GM18858 (cell line): ENCODE results near the gene LFNG.

Source experiments
- ATAC-seq: cut with Tn5 transposase; IDR thresholded peaks from one replicate; pipeline ENCODE4 v1.9.1; 2021; ENCODE audit not compliant: unreplicated experiment

Gene LFNG

DNA sequence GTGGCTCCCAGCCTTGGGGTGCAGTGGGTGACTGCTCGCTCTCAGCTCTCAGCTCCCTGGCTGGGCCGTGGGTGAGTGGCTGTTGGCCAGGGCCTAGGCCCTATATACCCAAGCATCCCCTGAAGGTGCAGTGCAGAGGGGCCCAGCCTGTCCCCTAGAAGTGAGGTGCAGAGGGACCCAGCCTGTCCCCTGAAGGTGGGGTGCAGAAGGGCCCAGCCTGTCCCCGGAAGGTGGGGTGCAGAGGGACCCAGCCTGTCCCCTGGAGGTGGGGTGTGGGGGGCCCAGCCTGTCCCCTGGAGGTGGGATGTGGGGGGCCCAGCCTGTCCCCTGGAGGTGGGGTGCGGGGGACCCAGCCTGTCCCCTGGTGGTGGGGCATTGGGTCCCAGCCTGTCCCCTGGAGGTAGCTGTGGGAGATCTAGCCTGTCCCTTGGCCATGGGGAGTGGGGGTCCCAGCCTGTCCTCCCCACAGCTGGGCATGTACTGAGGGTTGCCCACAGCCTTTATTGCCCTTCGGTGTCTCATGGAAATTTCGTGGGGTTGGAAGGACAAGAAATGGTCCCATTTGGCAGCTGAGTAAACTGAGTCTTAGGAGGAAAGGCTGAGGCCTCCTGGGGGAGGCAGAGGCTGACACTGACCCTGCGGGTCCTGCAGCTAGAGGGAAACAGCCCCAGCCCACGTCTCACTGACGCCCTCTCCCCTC lies 17.5 kb upstream of the LFNG start:
- ATAC-seq, result no peak

DNA sequence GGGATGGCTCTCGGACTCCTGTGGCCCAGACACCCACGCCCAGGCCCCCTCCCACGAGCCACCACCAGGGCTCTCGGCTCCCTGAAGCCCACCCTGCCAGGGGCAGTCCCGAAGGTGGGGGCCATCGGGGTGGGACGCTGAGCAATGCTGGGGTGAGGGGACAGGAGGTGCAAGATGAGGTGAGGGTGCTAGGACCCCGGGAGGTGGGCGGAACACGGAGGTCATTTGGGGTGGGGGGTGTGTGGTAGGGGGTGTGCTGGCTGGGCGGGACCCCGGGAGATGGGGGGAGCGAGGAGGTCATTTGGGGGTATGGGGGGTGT lies 17.0 kb upstream of the LFNG start:
- ATAC-seq, result no peak

DNA sequence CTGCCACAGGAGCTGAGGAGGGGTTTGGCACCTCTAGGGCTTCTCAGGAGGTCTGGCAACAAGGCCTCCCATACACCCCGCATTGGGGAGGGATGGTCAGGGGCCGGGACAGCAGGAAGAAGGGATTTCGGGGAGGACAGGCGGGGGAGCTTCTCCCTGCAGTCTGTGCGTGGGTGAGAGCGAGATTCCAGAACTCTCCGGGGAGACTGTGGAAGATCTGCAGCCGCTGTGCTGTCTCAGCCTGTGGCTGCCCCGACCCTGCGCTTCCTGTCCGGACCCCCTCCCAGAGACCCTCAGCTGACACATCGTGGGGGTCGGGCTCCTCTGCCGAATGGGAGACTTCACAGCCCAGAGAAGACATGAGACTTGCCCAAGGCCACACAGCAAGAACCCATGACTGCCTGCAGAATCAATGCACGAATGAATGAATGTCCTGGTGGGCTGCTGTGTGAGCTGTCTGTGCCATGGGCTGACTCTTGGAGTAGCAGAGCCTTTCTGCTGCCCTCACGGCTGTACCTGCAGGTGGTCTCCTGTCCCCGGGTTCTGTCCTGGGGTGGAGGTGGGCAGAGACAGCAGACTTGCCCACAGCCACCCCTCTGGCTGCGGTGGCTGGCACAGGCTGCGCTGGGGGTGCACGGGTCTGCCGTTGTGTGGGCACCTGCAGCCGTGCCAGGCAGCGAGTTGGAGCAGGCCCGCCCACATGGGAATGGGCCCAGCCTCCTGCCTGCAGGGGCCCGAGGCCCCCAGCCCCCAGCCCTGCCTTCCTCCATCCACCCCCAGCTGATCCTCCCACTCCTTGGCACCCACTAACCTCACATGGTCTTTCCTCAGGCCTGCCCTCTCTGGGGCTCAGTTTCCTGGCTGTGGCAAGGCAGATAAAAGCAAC lies 16.3 kb upstream of the LFNG start:
- no peak for ATAC-seq

DNA sequence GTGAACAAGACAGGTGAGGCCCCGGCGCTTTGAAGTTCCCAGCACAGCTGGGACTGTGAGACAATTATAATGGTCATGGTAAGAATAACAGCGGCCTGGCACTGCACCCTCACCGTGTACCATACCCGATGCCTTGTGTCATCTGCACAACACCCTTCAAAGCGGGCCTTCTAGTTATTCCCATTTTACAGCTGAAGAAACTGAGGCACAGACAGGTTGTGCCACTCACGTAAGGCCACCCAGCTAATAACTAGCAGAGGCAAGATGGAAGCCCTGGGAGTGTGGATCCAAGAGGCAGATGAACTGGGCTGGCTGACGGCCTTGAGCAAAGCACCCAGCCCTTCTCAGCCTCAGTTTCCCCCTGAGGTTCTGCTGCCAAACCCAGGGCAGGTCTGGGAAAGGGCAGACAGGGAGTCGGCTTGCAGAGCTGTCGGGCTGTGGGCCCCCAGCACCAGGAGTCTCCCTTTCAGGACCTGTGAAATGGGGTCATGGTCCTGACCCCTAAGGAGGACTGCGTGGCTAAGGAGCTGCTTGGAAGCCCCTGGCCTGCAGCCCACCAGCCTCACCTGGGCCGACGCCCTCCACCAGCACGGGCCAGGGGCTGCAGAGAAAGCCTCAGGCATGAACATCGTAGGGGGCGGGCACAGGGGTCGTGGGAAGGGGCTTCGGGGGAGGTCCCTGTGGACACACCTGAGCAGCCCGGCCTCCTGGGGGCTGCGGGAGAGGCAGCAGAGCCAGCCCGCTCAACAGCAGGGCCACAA lies 15.3 kb upstream of the LFNG start:
- no peak for ATAC-seq

DNA sequence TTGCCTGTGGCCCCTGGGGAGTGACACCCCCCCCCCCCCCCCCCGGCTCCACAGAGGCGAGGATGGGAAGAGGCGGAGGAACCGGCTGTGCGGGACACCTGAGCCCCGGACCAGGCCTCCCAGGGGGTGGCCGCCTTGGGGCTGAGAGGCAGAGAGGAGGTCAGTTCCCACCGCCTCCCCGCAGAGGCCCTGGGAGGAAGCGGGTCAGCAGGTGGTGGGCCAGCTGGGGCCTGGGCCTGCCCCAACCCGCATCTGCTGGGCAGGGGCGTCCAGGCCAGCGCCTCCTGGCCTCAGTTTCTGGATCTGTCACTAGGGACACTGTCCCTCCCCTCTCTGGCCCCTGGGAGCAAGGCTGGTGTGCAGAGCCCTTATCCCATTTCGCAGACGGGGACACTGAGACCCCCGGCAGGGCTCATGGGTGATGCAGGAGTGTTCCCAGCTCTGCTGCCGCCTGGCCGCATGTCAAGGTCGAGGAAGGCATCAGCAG lies 14.6 kb upstream of the LFNG start:
- no peak for ATAC-seq

DNA sequence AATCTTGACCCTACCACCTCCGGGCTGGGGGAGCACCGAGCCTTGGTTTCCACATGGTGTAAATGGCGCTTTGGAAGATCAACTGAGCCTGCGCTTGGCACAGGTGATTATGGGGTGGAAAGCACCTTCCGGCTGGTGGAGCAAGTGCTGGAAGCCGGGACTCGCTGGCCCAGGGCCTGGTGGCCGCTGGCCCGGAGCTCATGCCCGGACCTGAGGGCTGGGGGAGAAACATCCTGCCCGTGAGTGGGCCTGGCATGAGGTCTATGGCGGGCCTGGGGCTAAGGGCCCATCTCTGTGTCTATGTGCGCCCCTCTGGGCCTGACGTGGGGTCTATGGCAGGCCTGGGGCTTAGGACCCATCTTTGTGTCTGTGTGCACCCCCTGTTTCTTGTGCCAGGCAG lies 14.2 kb upstream of the LFNG start:
- ATAC-seq, result no peak

DNA sequence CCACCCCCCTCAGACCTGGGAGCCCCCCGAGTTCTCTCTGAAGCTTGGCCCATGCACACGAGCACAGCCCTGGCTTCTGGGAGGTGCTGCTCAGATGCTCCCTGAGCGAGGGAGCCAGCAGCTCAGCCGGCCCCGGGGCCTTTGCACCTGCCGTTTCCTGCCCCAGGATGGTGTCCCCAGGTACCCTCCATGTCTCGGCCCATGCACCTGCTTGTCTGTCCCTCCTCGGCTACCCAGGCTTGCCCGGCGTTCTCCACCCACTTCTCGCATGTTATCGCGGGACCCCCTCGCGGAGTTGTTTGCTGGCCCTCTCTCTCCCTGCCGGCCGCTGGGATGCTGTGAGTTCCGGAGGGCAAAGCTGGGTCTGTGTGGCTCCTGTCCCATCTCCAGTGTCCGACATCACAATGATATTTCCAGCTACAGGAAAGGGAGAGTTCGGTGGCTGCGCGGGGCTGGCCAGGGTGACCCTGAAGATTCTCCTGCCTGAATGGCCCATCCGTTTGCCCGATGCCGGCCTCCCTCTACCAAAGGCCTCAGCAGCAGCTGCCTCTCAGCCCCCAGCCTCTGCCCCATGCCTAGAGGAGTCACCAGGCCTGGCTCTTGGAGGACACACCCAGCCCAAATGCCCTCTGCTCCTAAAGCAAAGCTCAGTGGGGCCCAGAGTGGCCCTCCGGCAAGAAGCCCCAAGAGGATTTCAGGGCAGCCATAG lies 12.2 kb upstream of the LFNG start:
- ATAC-seq, result no peak

DNA sequence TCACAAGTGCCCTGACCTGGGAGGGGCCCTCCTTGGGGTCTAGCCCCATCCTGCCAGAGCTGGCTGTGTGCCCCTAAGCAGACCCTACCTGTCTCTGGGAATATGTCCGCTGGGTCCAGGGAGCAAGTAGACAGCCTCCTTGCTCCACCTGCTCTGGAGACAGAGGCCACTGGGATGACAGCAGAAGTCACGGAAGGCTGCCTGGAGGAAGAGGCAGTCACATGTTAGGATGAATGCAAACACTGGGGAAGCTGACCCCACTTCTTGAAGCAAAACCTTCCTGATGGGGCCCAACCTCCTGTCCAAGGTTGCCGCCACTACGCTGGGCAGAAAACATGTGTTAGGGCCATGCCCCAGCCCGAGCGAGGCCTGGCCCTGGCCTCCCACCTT lies 11.7 kb upstream of the LFNG start:
- no peak for ATAC-seq

DNA sequence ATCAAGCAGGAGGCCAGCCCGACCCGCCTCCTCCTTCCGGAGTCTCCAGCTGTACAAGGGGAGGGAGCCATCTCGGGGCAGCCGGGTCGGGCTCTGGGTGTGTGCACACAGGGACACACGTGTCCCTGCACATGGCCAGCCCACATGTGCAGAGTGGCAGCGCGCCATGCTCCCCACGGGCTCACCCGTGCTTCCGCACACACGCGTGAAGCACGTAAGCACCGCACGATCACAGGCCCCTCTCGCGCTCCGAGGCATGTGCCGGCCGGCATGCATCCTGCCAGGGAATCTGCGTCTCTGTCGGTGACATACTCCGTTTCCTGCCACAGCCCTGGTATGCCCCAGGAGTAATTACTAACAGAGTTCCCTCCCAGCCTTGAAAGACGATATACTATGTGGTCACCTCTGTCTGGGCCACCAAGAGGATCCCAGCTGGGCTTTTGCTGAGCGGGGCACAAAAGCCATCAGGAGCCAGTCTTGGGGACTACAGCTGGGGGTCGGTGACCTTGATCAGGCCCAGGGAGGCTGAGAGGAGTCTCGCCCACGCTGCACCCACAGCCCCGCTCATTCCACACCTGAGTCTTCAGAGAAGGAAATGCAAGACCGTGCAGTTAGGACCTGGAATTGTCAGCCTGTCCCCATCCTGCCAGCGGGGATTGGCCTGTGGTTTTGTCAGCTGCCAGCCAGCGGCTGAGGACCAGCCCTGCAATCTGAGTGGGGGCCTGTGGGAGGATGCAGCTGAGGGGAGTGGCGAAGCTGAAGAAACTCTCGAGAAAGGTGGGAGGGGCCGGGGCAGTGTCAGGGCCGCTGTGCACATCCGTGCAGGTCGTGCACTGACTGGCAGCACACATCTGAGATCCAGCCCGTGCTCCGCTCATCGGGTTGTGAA lies 11.0 kb upstream of the LFNG start:
- ATAC-seq, result no peak

DNA sequence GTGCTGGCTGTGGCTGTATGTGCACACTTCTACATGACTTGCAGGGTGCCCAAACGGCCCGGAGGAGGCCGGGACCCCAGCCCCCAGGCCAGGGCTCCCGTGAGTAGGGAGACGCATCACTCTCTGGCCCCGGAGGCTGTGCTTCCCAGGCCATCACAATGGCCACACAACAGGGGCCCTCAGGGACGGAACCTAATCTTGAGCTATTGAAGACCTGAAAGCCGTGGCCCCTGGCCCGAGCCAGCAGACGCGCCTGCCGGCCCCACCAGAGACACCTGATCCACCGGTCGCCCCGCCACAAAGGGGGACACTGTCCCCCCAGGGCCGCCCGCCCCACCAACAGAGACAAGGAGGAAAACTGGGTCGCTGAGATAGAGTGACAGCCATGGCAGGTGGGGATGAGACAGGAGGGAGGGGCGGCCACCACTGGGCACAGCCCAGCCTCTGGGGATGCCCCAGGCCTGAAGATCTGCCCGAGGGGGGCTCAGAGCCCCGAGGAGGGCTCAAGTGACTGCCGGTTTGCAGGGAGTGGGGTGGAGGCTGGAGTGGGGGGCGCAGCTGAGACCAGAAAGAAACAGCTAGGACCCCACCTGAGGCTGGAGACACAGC lies 10.2 kb upstream of the LFNG start:
- no peak for ATAC-seq

DNA sequence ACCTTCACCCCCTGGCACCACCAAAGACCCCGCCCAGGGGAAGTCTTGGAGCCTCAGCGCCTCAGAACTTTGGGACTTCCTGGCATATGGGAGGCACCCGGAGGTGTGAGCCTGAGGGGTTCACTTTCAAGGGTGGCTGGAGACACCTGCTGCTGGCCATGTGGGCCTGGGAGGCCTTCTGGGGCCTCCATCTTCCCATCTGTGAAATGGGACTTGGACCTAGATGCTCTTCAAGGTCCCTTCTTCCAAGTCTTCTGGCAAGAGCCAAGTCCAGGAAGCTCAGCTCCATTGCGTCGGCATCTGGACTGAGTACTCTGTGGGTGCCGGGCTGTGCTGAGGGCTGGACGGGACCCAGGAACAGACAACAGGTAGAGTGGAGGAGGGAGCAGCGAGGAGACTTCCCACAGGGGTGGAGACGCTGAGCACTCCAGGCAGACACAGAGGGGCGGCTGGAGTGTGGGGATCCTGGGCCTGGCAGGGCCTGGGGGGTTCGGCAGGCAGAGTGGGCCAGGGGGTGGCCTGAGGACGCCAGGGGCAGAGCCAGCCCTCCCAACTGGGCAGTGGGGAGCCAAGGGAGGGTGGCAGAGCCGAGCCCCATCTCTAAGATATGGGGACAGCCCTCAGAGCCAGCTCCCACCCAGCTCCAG lies 9.3 kb upstream of the LFNG start:
- ATAC-seq, result no peak

DNA sequence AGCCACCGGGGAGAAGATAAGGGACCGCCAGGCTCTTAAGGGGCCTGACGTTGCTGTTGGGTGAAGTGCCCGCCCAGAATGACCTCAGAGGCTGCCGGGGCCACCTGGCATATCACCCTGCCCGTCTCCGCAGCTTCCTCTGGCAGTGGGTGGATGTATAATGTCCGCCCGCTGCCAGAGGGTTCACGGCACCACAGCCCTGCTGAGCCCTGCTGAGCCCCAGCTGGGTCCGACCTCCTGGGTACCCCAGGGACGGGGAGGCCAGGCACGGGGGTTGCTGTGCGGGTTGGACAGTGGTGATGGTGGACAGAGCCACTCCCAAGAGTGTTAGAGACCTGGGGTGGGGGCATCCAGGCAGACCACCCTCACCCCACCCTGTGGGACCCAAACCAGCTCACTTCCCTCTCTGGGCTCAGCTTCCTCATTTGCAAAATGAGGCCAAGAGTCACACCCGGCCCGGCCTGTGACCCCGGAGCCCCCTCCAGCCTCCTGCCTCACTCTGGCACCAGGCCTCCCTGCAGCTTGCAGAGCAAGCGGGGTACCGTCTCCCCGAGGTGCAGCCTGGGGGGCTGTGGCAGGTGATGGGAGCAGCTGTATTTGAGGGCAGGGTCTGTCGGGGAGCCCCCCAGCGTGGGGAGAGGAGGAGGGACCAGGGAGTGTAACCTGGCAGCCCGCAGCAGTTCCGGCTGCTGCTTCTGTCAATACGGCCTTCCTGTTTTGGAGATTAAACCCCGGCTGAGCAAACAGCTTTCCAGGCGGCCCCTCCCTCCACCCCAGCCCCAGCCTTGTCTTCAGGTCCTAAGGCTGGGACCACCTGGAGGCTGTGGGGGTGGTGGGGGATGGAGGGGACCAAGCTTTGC lies 8.4 kb upstream of the LFNG start:
- ATAC-seq, result no peak

DNA sequence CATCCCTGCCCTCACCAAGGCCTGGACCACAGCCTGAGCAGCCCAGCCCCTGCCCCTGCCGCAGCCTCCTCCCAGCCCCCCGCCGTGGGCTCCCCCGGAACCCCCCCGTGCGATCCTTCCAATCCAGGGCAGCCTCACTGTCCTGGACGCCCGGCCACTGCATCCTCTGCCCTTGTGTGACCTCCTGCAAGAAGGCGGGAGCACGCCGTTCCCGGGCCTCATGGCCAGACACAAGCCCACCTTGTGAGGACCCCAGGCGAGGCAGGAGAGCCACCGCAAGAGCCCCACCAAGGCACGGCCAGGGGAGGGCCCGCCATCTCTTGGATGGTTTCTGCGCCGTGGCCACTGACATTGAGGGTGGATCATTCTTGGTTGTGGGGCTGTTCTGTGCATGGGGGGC lies 7.8 kb upstream of the LFNG start:
- no peak for ATAC-seq

DNA sequence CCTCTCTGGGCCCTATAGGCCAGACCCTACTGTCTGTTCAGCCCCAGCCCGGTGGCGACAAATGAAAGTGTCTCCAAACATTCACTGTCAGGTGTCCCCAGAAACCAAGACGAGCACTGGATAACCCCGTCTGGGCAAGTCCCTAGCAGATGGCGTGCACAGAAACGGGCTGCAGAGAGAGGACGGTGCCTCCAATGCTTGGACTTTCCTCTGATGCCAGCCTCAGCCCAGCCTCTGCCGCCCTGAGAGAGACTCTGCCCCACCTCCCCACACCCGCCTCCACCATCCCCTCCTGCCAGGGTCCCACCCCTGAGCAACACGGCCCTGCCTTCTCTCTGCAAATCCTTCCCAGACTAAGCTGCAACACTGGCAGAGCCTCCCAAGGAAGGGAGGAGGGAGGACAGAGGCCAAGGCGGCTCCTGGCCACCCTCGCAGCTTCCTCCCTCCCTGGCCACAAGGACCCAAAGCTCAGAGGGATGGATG lies 7.4 kb upstream of the LFNG start:
- no peak for ATAC-seq

DNA sequence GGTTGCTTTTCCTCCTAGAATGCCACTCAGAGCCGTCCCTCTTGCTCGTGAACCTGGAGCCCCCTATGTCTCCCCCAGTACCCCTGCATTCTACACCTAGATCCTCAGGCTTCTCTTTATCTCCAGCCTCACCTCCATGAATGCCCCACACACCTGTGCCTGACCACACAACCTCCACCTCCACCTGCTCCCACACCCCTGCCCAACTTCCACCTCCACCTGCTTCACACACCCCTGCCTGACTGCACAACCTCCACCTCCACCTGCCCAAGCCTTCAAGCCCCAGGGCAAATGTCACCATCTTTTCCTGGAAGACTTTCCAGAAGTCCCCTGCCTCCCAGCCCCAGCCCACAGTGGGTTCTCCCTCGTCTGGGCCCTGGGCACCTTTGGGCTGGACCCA lies 6.9 kb upstream of the LFNG start:
- ATAC-seq, result no peak

DNA sequence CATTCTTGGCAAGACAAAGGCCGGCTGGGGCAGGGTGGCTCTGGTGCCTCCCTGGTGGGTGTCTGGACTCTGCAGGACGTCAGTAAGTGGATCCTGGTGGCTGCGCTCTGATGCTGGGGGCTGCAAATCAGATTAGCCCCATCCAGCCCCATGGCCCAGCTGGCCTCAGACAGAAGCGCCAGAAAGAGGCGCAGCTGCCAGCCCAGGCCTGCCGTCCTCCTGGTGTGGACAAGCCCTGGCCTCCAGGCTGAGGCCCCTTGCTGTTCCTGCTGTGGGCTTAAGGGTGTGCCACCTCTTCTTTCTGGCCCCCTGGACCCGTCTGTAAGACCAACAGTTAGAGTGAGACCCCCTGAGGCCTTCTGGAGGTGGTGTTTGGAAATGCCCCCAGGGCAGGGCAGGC lies 5.9 kb upstream of the LFNG start:
- no peak for ATAC-seq

DNA sequence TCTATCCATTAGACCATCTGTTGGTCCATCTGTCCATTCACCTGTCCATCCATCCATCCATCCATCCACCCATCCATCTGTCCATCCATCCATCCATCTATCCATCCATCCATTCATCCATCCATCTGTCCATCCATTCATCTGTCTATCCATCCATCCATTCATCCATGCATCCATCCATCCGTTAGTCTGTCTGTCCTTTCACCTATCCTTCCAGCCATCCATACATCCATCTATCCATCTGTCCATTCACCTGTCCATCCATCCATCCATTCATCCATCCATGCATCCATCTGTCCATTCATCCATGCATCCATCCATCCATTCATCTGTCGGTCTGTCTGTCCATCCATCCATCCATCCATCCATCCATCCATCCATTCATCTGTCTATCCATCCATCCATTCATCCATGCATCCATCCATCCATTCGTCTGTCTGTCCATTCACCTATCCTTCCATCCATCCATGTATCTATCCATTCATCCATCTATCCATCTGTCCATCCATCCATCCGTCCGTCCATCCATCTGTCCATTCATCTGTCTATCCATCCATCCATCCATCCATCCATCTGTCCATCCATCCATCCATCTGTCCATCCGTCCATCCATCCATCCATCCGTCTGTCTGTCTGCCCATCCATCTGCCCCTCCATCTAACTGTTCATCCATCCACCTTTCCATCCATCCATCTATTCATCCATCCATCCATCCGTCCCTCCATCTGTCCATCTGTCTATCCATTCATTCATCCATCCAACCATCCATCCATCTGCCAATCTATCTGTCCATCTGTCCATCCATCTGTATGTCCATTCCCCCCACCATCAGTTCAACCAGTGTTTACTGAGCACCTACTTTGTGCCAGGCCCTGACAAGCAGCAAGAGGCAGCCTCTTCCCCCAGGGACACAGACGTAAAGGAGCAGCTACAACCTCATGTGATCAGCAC lies 4.8 kb upstream of the LFNG start:
- ATAC-seq, result no peak
